ENCODE measurements around the gene PLCB3. TPM values are rescaled to one million over a fixed set of nuclear protein-coding genes. Genes with fewer than 3 reads are reported as not detected.

The PLCB3 gene
- total RNA-seq, 1 experiment from 2014 or later = 34.6 TPM

DNA sequence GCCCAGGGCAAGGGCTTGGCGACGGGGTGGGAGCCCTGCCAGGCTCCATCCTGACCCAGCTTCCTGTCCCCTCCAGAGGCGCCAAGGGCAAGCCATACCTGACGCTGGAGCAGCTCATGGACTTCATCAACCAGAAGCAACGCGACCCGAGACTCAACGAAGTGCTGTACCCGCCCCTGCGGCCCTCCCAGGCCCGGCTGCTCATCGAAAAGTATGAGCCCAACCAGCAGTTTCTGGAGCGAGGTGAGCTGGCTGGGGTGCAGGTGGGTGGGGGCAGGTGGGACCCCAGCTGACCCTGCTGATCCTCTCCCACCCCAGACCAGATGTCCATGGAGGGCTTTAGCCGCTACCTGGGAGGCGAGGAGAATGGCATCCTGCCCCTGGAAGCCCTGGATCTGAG is 5.0 kb downstream of the PLCB3 start:
- Mint-ChIP-seq H3K27me3 (ENCODE audit: insufficient read depth, unreplicated experiment) (no peaks in the 10 kb centered on the region), H3K9me3 (ENCODE audit: unreplicated experiment) (no peaks in the 10 kb centered on the region), H3K36me3 (ENCODE audit: insufficient read depth, unreplicated experiment) (peaks cover 24% of the 10 kb centered on the region), H3K4me3 (ENCODE audit: unreplicated experiment) (no peak overlapping the region), H3K27ac (ENCODE audit: low read depth, unreplicated experiment) (no peak overlapping the region), H3K4me1 (ENCODE audit: insufficient read depth, unreplicated experiment) (peaks cover 6% of the 10 kb centered on the region)
- TF ChIP-seq, protein P1, sequence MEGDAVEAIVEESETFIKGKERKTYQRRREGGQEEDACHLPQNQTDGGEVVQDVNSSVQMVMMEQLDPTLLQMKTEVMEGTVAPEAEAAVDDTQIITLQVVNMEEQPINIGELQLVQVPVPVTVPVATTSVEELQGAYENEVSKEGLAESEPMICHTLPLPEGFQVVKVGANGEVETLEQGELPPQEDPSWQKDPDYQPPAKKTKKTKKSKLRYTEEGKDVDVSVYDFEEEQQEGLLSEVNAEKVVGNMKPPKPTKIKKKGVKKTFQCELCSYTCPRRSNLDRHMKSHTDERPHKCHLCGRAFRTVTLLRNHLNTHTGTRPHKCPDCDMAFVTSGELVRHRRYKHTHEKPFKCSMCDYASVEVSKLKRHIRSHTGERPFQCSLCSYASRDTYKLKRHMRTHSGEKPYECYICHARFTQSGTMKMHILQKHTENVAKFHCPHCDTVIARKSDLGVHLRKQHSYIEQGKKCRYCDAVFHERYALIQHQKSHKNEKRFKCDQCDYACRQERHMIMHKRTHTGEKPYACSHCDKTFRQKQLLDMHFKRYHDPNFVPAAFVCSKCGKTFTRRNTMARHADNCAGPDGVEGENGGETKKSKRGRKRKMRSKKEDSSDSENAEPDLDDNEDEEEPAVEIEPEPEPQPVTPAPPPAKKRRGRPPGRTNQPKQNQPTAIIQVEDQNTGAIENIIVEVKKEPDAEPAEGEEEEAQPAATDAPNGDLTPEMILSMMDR (IDR thresholded peaks at IDR 0.05; ENCODE audit: unreplicated experiment) = no peak
- DNase-seq (ENCODE audit: unreplicated experiment) = no peak
- BruUV-seq (replicated peaks) = no TSS peak
- intact Hi-C loops (cut with micrococcal nuclease) = no loop called here
- ChIA-PET CTCF (interaction anchor here (0.7 to 1.5 kb wide), 2 partner anchors 48 to 51 kb away, joined by 3 to 5 read pairs; no protein-coding TSS in a partner anchor), POLR2A (interaction anchor here (1.6 to 3.1 kb wide), 2 partner anchors 11 to 13 kb away, joined by 5 to 10 read pairs; no protein-coding TSS in a partner anchor)

DNA sequence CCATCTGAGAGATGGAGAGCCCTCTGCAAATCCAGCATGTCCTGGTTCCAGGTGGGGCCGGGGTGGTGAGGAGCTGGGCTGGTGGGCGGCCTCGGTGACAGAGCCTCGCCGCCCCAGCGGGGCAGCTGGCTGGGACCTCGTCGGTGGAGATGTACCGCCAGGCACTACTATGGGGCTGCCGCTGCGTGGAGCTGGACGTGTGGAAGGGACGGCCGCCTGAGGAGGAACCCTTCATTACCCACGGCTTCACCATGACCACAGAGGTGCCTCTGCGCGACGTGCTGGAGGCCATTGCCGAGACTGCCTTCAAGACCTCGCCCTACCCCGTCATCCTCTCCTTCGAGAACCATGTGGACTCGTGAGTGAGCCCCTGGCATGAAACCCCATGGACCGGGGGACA is 7.0 kb downstream of the PLCB3 start:
- BruUV-seq (replicated peaks) = no TSS peak
- Mint-ChIP-seq H3K9me3 (ENCODE audit: unreplicated experiment) (no peaks in the 10 kb centered on the region), H3K4me1 (ENCODE audit: insufficient read depth, unreplicated experiment) (peaks cover 6% of the 10 kb centered on the region), H3K27ac (ENCODE audit: low read depth, unreplicated experiment) (no peak overlapping the region), H3K4me3 (ENCODE audit: unreplicated experiment) (no peak overlapping the region), H3K36me3 (ENCODE audit: insufficient read depth, unreplicated experiment) (peaks cover 36% of the 10 kb centered on the region), H3K27me3 (ENCODE audit: insufficient read depth, unreplicated experiment) (no peaks in the 10 kb centered on the region)
- intact Hi-C loops (cut with micrococcal nuclease) = no loop called here
- ChIA-PET CTCF (interaction anchor here (0.9 kb wide), 1 partner anchor 32 kb away, joined by 4 read pairs; no protein-coding TSS in a partner anchor), POLR2A (interaction anchor here (1.4 to 3.1 kb wide), 2 partner anchors 11 to 26 kb away, joined by 4 to 10 read pairs; partner anchors contain the start of gene BAD)
- TF ChIP-seq, protein P1 (IDR thresholded peaks at IDR 0.05; ENCODE audit: unreplicated experiment) = no peak
- DNase-seq (ENCODE audit: unreplicated experiment) = no peak

DNA sequence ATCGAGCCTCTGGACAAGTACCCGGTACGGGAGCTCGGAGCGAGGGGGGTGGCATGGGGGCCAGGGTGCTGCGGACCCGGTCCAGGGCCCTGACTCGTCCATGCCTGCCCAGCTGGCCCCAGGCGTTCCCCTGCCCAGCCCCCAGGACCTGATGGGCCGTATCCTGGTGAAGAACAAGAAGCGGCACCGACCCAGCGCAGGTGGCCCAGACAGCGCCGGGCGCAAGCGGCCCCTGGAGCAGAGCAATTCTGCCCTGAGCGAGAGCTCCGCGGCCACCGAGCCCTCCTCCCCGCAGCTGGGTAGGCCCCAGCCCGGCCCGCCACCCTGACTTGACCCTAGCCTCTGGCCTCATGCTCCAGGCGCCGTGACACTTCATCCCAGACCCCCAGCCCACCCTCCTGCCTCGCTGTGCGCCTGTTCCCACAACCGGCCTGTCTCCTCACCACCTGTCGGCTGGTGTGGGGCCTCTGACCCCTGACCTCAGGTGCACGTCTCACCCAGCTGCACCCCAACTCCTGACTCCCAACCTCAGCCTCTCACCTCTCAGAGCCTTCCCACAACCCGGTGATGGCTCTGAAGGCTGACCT is 7.7 kb downstream of the PLCB3 start:
- Mint-ChIP-seq H3K9me3 (ENCODE audit: unreplicated experiment) (no peaks in the 10 kb centered on the region), H3K4me1 (ENCODE audit: insufficient read depth, unreplicated experiment) (peaks cover 6% of the 10 kb centered on the region), H3K27me3 (ENCODE audit: insufficient read depth, unreplicated experiment) (no peaks in the 10 kb centered on the region), H3K36me3 (ENCODE audit: insufficient read depth, unreplicated experiment) (peaks cover 38% of the 10 kb centered on the region), H3K4me3 (ENCODE audit: unreplicated experiment) (no peak overlapping the region), H3K27ac (ENCODE audit: low read depth, unreplicated experiment) (peak overlapping the region; percentile 3)
- no peak for DNase-seq (ENCODE audit: unreplicated experiment)
- POLR2A ChIA-PET = interaction anchor here (1.2 kb wide), 1 partner anchor 9 kb away, joined by 3 read pairs; no protein-coding TSS in a partner anchor
- CTCF ChIA-PET = interaction anchor here (0.9 to 1.1 kb wide), 2 partner anchors 32 to 96 kb away, joined by 4 read pairs; no protein-coding TSS in a partner anchor
- BruUV-seq (replicated peaks) = no TSS peak
- intact Hi-C loops (cut with micrococcal nuclease) = no loop called here
- TF ChIP-seq, protein P1 (IDR thresholded peaks at IDR 0.05; ENCODE audit: unreplicated experiment) = no peak

DNA sequence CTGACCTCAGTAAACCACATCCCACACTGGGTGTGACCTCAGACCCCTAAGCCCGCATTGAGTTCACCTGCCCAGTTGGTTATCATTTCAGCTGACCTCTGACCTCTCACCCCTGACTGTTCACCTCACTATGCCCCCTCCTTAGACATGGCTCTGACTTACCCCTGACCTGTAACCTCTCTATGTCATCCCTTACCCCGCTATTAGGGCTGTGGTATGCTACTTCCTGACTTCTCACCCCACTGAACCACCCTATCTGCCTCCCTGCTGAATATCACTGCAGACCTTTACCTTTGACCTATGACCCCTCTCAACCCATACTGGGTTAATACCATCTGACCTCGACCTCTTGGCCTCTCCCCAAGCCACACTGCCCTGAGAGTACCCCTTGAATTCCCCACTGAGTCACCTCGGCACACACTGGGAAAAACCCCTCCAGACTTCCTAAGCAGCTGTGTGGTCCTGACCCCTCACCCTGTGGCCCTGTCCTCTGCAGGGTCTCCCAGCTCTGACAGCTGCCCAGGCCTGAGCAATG is 8.3 kb downstream of the PLCB3 start:
- no peak overlapping the region for H3K4me3 Mint-ChIP-seq (ENCODE audit: unreplicated experiment)
- peaks cover 44% of the 10 kb centered on the region for H3K36me3 Mint-ChIP-seq (ENCODE audit: insufficient read depth, unreplicated experiment)
- ChIA-PET CTCF (interaction anchor here (1.1 kb wide), 1 partner anchor 95 kb away, joined by 4 read pairs; no protein-coding TSS in a partner anchor), POLR2A (interaction anchor here (1.2 kb wide), 1 partner anchor 9 kb away, joined by 3 read pairs; no protein-coding TSS in a partner anchor)
- H3K27me3 Mint-ChIP-seq (ENCODE audit: insufficient read depth, unreplicated experiment) = no peaks in the 10 kb centered on the region
- peak overlapping the region; percentile 3 for H3K27ac Mint-ChIP-seq (ENCODE audit: low read depth, unreplicated experiment)
- TF ChIP-seq, protein P1 (IDR thresholded peaks at IDR 0.05; ENCODE audit: unreplicated experiment) = no peak
- BruUV-seq (replicated peaks) = no TSS peak
- no peak for DNase-seq (ENCODE audit: unreplicated experiment)
- intact Hi-C loops (cut with micrococcal nuclease) = no loop called here
- peaks cover 6% of the 10 kb centered on the region for H3K4me1 Mint-ChIP-seq (ENCODE audit: insufficient read depth, unreplicated experiment)
- no peaks in the 10 kb centered on the region for H3K9me3 Mint-ChIP-seq (ENCODE audit: unreplicated experiment)
